T-helper 9 cell (primary cell): Measurements from ENCODE around the gene TLE4.

Source experiments
- DNase-seq: peaks from one replicate; pipeline ENCODE4 v3.0.0-alpha.2; 2020

The TLE4 gene

DNA sequence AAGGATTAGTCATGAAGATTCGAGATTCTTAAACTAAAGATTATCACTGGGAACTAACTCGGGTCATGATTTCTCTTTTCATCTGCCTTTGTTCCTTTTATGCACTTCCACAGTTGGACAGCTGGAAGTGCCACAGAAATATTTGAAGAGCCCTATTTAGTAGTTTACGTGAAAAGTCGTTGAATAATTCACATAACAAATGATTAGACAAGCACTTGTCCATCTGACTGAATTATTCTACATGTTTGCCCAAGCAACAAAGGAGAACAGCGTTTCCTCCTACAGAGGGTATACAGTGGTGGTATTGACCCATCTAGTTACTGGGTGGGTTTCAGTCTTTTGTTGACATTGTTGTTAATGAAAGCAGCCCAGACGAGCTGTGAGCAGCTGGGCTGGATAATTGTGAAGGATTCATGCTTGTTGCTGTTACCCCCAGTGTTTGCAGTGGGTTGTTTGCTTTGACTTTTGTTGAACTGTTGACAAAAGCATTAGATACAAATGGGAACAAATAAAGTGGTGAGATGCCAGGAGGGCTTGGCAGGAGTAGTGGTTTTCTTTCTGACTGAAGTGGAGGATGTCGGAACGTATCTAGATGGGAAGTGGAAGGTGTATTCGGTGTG is 96.2 kb downstream of the TLE4 start:
- DNase-seq: no peak

DNA sequence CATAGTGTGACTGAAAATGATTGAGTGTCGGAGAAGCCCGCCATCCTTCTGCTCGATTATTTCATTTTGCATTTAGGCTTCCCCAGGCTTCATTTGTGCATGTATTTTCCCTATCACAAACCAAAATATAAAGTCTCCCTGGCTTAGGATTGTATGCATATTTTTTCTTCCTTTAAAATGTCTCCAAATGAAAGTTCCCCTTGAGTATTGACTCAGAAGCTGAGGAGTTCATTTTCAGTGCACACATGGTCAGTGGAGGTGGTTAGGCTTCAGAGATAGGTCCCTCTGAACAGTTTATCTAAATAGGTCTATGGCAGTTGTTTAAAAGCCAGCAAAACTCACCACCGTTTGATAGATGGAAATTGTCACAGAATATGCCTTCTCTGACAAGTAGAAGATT is 97.2 kb downstream of the TLE4 start:
- no peak for DNase-seq

DNA sequence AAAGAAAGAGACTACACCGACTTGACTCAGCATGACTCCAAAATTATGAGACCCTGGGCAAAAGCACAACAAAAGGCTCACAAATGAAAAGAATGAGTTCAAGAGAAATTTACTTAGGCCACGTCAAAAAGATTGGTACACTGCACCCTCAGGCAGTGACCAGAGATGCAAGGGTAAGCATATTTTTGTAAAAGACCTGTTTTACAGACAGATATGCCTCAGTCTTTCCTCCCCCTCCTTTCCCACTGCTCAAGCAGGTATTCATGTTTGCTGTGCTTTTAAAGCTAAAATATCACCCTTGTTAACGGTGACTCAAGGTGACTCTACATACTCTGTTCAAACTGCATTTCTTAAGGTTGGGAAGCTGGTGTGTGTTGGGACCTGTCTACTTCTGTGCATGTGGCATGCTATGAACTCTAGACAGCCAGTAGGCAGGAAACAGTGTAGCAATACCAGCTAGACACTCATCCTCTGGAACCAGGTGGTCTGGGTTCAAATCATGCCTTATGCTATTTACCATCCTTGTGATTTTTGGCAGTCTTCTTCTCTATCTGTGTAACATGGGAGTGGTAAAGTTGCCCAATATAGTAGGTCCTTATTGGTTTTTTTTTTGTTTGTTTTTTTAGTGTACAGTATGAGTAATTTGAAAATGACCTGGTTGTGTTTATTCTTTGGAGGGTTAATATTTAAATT is 98.7 kb downstream of the TLE4 start:
- DNase-seq: no peak

DNA sequence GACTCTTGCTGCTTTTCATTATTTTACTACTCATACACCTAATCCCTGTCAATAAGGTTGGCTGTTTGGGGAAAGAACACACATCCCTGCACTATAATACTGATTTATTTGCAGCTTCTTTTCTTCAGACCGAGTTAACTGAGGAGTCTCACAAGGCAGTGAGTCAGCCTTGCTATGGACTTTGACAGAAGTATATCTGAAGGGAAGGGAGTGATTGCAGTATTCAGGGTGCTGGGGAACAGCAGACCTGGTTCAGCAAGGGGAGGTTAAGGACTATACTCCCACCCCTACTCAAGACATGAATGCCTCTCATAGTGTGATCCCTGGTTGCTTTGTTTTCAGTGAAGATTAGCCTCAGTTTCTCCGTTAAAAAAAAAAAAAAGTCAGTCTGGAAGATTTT is 99.8 kb downstream of the TLE4 start:
- no peak for DNase-seq

DNA sequence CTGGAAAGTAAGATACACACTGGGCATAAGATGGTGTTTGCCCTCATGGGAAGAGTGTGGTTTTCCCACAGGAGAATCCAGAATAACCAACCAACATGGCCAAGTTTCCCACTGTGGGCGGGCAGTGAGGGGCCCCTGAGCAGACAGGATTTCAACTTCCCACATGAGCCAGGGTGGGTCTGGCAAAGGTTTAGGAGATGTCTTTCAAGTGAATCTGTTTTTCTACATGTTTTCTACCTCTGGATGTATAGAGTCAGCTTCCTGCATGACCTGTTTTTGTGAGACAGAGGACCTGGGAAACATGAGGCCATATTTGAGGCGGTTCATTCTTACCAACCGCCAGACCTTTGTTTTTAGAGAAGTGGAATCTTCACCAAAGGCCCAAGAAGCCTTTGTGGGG is 100.5 kb downstream of the TLE4 start:
- no peak for DNase-seq

DNA sequence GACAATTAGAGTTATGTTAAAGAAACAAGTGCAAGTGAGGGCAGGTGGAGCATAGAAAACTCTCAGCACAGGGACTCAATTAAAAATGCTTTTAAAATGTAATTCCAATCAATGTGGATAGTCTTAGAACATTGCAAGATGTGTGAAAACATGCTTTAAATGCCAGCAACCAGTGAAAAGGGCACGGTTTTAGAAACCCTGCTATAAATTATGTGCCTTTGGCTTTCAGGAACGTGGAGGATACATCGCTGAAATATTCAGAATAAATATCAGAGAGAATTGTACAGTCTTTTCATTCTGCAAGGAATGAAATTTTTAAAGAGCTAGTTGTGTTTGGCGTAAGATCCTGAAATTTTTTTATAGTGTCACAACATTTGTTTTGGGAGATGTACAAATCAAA is 101.1 kb downstream of the TLE4 start:
- DNase-seq: no peak

DNA sequence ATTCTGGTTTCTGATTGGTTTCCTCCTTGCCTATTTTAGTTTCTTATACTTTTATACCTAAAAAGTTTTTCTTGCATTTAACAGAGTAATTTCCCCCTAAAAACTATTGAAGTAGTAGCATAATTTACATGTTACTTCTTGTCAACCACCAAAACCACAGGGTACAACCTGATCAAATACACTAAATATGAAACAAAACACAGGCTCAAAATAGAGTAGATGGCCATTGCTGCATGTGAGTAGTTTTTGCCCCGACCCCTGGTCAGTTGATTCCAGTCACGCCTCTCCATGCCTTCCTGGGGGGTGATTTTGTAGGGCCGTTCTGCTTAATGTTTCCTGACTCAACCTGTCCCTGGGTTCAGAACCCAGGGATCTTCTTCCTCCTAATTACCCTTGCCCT is 101.8 kb downstream of the TLE4 start:
- DNase-seq: no peak

DNA sequence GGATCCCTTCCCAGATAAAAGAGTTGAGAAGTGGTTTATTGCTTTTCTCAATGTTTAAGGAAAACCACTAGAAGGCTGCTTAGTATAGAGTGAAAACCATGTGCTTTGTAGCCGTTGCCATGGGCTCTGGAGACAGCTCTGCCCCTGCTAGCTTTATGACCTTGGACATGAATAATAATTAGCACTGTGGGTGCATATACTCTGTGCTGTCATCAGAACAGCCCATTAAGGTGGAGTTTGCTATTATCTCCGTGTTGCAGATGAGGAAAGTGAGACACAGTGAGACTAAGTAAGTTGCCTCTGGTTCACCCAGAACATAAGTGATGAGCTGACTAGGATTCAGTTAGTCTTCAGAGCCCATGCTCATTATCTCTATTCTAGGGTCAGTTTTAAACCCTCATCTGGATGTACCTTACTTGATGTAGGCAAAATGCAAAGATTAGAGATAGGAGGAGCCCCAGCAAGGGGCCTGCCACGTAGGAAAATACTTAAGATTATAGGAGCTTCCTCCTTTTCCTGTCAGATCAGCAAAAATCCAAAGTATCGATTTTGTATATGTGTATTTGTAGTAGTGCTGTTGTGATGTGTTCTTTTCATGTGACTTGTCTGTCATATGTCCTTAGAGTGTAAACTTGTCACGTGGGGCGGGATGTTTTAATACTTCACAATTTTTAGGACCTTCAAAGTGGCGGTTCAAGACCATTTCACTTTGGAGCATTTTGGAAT is 102.5 kb downstream of the TLE4 start:
- no peak for DNase-seq

DNA sequence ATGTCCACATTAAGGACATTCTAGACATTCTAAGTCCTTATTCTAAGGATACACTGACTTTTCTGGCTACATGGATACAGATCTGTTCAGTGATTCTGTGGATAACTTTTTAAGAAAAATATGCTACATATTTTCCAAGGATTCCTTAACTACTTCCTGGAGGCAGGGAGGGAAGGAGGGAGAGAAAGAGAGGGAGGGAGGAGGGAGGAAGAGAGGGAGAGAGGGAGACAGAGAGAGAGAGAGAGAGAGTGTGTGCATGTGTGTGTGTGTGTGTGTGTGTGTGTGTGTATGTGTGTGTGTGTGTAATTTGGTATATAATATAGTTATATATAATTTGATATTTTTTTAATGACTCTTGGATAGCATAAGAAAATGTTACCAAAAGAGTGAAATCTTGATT is 109.8 kb downstream of the TLE4 start:
- no peak for DNase-seq

DNA sequence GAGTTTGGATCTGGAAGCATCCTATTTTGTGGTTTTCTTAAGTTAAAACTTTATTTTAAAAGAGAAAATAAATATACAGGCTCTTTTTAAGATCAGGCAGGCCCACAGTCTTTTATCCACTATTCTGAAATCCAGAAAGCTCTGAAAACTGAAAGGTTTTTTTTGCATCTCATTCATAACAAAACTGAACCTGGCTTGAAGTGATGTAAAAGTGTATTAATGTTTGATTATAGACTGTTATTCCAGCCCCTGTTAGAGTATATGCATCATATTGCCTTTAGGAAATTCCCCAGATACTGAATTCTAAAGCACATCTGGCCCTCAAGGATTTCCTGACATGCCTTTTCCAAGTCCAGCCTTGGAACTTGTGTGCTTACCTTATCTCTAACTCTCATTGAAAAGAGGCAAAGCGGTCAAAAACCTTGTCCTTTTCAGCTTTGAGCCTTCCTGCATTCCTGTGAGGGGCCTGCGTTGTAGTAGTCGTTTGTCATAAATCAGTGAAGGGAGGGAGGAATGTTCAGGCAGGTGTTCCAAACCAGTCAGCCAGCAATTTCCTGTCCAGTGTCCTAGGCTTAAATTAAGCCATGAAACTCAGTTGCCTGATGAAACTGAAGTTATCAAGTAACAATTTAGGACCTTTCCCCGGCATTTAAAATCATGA is 110.4 kb downstream of the TLE4 start:
- no peak for DNase-seq

DNA sequence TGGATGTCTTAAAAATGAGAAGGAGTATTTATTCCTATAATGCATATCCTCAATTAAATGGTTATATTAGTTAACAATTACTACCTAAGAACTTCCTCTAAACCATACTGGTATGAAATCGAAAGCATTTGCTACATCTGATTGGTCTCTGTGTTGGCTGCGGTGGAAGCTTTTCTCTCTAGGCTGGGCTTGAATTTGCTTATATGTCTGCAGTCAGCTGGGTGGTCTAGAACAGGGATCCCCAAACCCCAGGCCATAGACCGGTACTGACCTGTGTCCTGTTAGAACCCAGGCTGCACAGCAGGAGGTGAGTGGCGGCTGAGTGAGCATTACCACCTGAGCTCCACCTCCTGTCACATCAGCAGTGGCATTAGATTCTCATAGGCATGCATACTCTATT is 112.3 kb downstream of the TLE4 start:
- DNase-seq: no peak

DNA sequence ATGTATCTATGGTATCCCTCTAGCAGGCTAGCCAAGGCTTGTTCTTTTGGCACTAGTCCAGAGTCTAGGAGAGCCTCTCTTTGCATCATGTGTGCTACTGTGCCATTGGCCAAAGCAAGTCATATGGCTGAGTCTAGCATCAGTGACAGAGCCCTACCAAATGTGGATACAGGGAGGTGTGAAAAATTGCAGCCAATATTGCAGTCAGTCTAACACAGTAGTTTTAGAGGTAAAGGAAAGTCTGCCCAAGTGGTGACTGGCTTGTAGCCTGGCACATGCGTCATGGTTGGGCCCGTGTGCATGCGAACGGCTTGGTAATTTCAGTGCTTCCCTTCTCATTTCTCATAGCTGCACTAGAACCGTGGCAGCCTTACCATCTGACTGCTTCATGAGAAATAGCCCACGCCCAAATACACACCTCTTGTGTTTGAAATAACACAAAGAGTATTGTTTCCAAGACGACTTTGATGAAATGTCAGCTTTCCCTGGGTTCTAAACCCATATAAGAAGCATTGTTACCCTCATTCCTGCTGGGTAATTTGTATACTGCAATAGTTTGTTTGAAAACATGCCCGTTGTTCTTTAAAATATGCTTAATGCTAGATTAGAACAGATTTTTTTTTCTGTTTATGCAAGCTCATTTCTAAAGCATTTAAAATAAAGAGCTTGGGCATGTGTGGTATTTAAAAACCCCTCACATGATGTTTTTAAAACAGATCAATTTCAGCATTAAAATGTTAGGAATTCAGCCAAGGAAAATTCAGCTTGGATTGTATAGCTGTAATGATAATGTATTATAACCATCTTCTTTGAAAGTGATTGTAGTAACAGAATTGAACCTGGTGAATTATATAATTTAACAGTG is 113.2 kb downstream of the TLE4 start:
- no peak for DNase-seq

DNA sequence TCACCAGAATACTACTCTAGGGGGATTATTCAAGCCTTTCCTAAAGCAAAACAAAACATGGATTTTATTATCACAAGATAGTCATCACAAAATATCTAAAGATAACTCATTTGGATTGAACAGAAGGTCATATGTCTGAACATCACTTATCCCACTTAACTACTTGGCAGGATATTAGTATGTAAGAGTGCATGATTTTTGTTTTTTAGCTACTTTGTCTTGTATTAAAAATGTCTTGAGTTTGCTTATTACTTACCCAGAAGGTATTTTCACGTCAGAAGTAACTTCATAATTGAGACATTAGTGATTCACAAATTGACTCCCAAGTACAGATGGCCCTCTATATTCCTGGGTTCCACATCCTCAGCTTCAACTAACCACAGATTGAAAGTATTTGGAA is 113.8 kb downstream of the TLE4 start:
- DNase-seq: no peak

DNA sequence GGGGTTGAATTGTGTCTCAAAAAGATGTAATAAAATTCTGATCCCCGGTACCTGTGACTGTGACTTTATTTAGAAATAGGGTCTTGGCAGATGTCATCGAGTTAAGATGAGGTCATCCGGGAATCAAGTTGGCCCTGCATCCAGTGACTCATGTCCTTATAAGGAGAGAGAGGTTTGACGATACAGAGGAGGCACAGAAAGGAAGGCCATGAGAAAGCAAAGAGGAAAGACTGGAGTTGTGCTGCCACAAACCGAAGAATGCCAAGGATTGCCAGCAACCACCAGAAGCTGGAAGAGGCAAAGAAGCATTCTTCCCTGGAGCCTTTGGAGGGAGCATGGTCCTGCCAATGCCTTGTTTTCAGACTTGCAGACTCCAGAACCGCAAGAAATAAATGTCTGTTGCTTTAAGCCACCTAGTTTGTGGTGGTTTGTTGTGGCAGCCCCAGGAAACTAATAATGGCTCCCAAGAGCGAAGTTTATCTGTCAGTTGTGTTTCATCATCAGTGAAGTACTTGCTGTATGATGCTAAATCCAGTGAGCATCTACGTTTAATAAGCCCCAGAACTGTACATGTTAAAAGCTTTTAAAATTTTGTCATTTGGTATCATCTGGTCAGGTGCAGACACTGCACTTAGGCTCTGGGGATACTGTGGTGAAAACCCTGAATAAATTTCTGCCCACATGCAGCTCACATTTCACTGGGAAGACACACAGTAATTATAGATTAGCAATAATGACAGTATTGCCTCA is 114.8 kb downstream of the TLE4 start:
- DNase-seq: no peak

DNA sequence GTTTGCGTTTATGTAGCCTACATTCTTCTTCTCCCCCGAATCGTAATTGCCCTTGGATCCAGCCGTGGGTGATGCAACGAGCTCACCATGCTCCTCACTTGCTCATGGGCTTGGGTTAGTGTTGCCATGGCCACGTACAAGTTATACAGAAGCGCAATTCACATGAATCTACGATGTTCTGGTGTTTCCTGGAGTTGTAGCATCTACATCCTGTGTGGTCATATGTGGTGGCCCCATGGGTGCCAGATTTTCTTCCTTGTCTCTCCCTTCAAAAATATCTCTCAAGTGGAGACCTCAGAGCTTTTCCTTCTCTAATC is 115.3 kb downstream of the TLE4 start:
- DNase-seq: no peak

DNA sequence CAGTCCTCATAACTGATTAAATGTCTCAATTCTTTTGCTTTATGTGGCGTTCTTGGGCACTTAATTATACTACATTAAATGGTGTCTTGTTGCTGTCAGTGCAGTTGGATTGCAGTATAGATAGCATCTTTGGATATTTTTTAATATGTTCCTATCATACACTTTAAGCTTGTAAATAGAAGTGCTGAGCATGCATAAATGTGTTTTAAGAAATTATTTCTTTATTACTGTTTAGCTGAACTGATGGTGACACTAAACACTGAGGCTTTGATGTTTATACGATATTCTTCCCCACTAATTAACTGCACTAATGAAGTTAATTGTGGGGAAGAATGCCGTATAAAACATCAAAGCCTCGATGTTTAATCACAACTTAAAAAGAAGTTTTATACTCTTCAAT is 116.6 kb downstream of the TLE4 start:
- no peak for DNase-seq

DNA sequence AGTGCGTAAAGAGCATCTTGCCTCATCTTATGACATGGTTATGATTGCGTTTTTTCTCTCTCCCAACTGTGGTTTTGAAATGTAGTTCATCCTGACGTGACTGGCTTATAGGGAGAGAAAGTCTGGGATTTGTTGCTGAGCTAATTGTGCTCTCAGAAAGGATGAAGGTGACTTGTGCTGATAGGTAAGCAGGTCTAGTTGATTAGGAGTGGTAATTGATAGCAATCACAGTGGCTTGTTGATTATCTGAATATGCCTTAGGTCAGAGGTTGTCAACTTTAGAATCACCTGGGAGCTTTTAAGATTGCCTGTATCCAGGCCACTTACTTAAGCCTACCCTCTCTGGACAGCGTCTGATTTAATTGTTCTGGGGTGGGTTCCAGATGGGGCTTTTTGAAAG is 117.8 kb downstream of the TLE4 start:
- no peak for DNase-seq

DNA sequence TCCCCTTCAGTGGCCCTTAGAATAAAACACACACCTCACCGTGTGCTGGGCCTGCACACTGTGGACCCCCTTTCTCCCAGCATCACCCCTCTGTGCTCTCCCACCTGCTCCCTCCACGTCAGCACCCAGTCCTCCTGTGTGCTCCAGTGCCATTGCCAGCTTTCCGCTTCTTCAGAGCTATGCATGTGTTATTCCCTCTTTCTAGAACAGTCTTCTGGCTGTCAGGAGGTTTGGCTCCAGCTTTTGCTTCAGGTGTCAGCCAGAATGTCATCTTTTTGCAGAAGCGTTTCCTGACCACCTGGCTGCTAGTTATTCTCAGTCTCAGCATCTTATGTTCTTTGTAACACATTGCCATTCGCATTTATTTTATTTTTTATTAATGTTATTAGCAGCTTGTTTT is 119.7 kb downstream of the TLE4 start:
- DNase-seq: no peak

DNA sequence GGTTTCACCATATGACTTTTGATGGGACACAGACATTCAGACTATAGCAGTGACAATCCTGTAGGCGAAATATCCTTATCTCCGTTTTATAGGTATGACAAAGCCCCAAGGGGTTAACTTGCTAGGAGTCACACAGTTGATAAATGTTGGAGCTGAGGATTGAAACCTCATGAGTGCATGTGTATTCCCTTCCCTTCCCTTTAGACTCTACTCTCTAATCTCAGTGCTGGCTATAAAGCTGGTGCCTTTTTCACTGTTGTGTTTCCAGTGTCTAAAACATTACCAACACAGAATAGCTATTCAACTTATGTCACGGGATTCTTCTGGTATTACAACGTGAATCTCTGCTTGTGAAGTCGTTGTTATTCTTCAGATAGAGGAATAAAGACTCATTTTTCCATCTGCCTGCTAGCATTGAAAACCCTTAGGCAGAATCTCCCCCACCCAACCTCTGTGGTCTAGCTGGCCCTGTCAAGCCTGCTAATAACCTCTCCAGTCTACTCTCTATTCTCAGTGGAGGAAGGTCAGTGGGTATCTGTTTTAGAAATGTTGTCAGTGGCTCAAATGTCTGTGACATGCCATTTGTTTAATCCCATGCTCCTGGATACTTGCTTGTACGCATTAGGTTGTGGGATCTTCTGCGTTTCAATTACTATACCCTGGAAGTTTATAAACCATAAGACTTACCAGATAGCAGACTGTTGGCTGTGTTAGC is 121.2 kb downstream of the TLE4 start:
- no peak for DNase-seq

DNA sequence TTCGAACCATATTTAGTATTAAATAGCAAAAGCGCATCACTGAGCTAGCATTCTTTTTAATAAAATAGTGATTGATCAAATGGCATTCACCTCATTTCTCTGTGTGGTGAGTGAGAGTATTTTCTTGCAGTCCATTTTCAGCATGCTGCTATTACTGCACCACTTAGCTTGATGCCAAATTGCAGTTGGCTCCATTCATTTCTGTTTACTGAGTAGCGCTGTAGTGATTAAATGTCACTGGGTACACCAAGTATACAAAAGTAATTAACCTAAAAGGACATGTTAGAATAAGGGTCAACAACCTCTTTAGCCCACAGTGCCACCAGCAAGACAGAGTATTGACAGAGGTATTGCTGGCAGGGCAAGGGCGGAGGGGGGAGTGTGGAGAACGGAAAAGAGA is 122.0 kb downstream of the TLE4 start:
- no peak for DNase-seq

DNA sequence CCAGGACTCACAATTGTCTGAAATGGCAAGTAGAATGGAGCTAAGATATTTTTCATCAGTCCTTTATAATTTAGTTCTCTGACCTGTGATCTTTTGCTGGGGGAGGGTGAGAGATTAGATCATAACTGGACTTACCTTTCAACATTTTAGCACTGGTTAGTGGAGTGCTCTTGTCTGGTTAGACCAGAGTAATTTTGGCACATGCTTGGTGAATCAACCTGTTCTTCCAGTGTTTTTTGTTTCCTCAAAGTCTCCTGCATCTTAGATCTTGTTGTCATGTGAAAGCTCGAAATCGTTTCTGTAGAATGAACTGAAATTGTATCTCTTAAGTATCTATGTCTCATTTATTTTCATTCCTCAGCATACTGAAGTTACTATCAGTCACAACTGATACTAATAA is 122.4 kb downstream of the TLE4 start:
- no peak for DNase-seq
